Tibial nerve (tissue), 4 donors: ENCODE measurements around the gene MPRIP. TPM values are rescaled to one million over a fixed set of nuclear protein-coding genes. Genes with fewer than 3 reads are reported as not detected.

Experiments used
- DNase-seq, 2 donors: peaks; one replicate each; pipeline ENCODE4 v3.0.0-alpha.2; 2019; ENCODE audit warnings: low spot score in 2 of 2
- H3K27ac ChIP-seq, 4 donors: fragments of 200-600 bp; sonication (generic) in 3 of 4; one replicate each; pipeline ENCODE4 v1.5.1; 2017 to 2019; ENCODE audit warnings: mild to moderate bottlenecking in 1 of 4
- H3K27me3 ChIP-seq, 2 donors: fragments of 200-600 bp; sonication (generic) in 1 of 2; one replicate each; pipeline versions ENCODE4 v1.5.1 to v1.6.0; 2017 to 2019
- H3K36me3 ChIP-seq, 3 donors: fragments of 200-600 bp; sonication (generic); one replicate each; pipeline ENCODE4 v1.5.1; 2018 to 2019
- H3K4me1 ChIP-seq, 4 donors: fragments of 200-600 bp; sonication (generic) in 3 of 4; one replicate each; pipeline ENCODE4 v1.5.1; 2017 to 2019
- H3K4me3 ChIP-seq, 4 donors: fragments of 200-600 bp; sonication (generic) in 3 of 4; one replicate each; pipeline ENCODE4 v1.5.1; 2017 to 2019; ENCODE audit warnings: mild to moderate bottlenecking in 1 of 4, moderate library complexity in 1 of 4
- H3K9me3 ChIP-seq, 4 donors: fragments of 200-600 bp; sonication (generic) in 3 of 4; one replicate each; pipeline ENCODE4 v1.5.1; 2017 to 2019
- CTCF ChIP-seq, 5 experiments: fragments of 200-600 bp in 3 of 5; fragments of 450-650 bp in 2 of 5; sonication (generic) in 3 of 5; IDR thresholded peaks; one replicate each; pipeline ENCODE4 v1.5.1; 2016 to 2019; ENCODE audit warnings: antibody characterized with exemption in 5 of 5, mild to moderate bottlenecking in 3 of 5, moderate library complexity in 2 of 5
- EP300 ChIP-seq, 2 donors: sonication (generic); formaldehyde crosslinking; IDR thresholded peaks; one replicate each; pipeline ENCODE4 v1.6.1; 2017; ENCODE audit warnings: antibody characterized with exemption in 2 of 2, mild to moderate bottlenecking in 1 of 2
- POLR2A ChIP-seq, 2 donors: fragments of 450-650 bp; IDR thresholded peaks; one replicate each; pipeline ENCODE4 v1.6.1; 2017; ENCODE audit warnings: antibody characterized with exemption in 2 of 2, mild to moderate bottlenecking in 2 of 2, moderate library complexity in 2 of 2
- WGBS, 2 donors: methylation state at CpG; one replicate each; pipeline ENCODE4 v1.1.5; 2018; 5-methylcytosine and 5-hydroxymethylcytosine counted together
- total RNA-seq, 4 donors: library from RNA; depleted of rRNA; stranded (reverse); fragments of >200 nt; gene quantifications; one replicate each; pipeline ENCODE4 v1.1.0, GENCODE V29; 2016

Gene MPRIP
- total RNA-seq, 4 donors from 2014 or later = 216 to 291 (median 265) TPM

DNA sequence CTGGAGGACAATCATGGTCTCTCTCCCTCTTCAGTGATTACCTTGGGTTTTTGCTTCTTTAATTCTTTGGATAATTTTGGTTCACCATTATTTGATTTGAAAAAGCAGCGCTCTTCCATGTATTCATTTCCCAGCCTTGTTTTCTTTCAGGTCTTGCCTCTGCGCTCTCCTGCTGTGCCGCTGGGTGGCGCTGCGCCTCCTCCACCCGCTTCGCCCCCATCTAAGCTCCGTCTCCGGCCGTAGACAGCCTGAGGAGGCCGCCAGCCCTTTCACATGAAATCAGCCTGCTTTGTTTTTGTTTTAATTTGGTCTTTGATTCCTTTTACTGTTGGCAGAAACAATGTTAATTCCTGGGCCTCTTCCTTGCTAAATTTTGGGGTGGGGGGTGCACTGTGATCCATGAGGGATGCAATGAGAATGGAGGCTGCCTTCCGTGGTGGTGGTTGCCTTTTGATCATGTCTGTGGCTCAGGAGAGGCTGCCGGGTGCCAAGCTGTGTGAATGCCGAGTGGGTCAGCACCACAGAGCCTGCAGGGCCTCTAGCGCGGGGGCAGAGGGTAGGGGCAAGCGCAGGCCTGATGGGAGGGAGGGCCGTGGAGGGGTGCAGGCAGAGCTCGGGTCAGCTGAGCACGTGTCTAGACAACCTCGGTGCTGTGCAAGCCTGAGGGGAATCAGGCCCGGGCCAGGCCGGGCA lies 99.7 kb downstream of the MPRIP start:
- peaks cover 4 to 99% (median 28%) of the 10 kb centered on the region in 3 donors for H3K36me3 ChIP-seq
- WGBS, 2 donors = 42 to 50% methylated on average over 20 to 23 of the region's 23 CpGs
- peak in 1 of 2 donors; percentile 34 for DNase-seq

GRCh38 chr17:17142556-17142955 lies 100.3 kb downstream of the MPRIP start:
- H3K27ac ChIP-seq = peak overlapping the region in 2 of 4 donors; percentile 17 to 47

More for the DNA sequence above, 99.7 kb downstream of the MPRIP start:
- peak overlapping the region in 2 of 4 donors; percentile 47 to 77 for H3K27ac ChIP-seq
- H3K4me3 ChIP-seq = no peak overlapping the region
- H3K27me3 ChIP-seq = no peaks in the 10 kb centered on the region
- no peaks in the 10 kb centered on the region for H3K9me3 ChIP-seq
- peaks cover 0 to 16% (median 4%) of the 10 kb centered on the region in 4 donors for H3K4me1 ChIP-seq
- TF ChIP-seq POLR2A (IDR thresholded peaks at IDR 0.05) (no peak), EP300 (IDR thresholded peaks at IDR 0.05) (peak in 1 of 2 donors; percentile 35), CTCF (IDR thresholded peaks at IDR 0.05) (peak; percentile 67 to 83 (median 82))

GRCh38 chr17:17143501-17143900 lies 101.2 kb downstream of the MPRIP start:
- H3K4me3 ChIP-seq = no peak overlapping the region
- TF ChIP-seq CTCF (IDR thresholded peaks at IDR 0.05) (no peak), POLR2A (IDR thresholded peaks at IDR 0.05) (no peak), EP300 (IDR thresholded peaks at IDR 0.05) (no peak)
- no peak for DNase-seq
- no peaks in the 10 kb centered on the region for H3K9me3 ChIP-seq
- no peaks in the 10 kb centered on the region for H3K27me3 ChIP-seq
- WGBS, 2 donors = 90 to 93% methylated on average over 16 to 18 of the region's 19 CpGs
- peaks cover 0 to 16% (median 4%) of the 10 kb centered on the region in 4 donors for H3K4me1 ChIP-seq
- no peak overlapping the region for H3K27ac ChIP-seq
- H3K36me3 ChIP-seq = peaks cover 4 to 99% (median 22%) of the 10 kb centered on the region in 3 donors

More at GRCh38 chr17:17142556-17142955, 100.3 kb downstream of the MPRIP start:
- 90 to 96% methylated on average over 8 to 9 of the region's 11 CpGs for WGBS, 2 donors
- Histone ChIP-seq H3K27me3 (no peaks in the 10 kb centered on the region), H3K9me3 (no peaks in the 10 kb centered on the region), H3K4me1 (peaks cover 0 to 16% (median 4%) of the 10 kb centered on the region in 4 donors), H3K4me3 (no peak overlapping the region), H3K36me3 (peaks cover 4 to 99% (median 28%) of the 10 kb centered on the region in 3 donors)
- DNase-seq = no peak
- TF ChIP-seq CTCF (IDR thresholded peaks at IDR 0.05) = no peak

- Histone ChIP-seq H3K36me3 (peaks cover 4 to 95% (median 17%) of the 10 kb centered on the region in 3 donors), H3K4me1 (peaks cover 0 to 16% (median 4%) of the 10 kb centered on the region in 4 donors), H3K27ac (no peak overlapping the region), H3K4me3 (no peak overlapping the region), H3K9me3 (no peaks in the 10 kb centered on the region), H3K27me3 (no peaks in the 10 kb centered on the region)
- TF ChIP-seq POLR2A (IDR thresholded peaks at IDR 0.05) (no peak), EP300 (IDR thresholded peaks at IDR 0.05) (no peak), CTCF (IDR thresholded peaks at IDR 0.05) (no peak)
- no peak for DNase-seq
- WGBS, 2 donors = 93 to 95% methylated on average over 4 of the region's 4 CpGs
Observed at GRCh38 chr17:17144061-17144460, 101.8 kb downstream of the MPRIP start.

DNA sequence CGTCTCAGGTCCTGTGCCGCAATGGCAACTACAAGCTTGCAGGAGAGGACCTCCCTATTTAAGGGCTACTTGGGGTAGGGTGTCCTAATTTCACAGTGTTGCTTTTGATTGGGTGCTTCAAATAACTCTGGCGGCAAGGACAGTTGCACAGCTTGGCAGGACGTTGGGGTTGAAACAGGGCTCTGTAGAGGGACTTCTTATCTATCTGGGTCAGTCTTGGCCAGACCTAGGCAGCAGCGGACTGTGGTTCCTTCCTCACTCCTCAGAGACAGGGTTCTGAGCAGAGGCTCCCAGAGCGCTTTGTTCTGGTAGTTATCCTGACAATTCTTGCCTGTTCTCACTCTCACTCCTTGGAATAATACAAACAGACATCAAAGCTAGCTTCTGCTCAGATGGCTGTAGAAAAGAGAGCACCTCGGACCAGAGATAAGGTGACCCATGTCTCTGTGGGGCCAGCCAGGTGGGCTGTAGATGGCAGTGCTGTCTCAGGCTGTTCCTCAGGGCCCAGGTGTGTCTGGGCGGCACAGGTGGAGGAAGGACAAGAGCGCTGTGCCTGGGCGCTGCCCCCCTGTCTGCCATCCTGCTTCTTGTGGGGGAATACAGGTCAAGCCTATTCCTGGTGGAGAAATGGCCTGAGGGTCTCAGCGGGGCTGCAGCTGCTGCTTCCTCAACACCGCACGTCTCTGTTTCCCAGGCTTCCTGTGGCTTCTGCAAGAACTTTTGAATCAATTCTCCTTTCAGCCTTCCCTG lies 102.8 kb downstream of the MPRIP start:
- H3K27me3 ChIP-seq = no peaks in the 10 kb centered on the region
- TF ChIP-seq CTCF (IDR thresholded peaks at IDR 0.05) (no peak), POLR2A (IDR thresholded peaks at IDR 0.05) (no peak), EP300 (IDR thresholded peaks at IDR 0.05) (no peak)
- H3K4me3 ChIP-seq = no peak overlapping the region
- H3K9me3 ChIP-seq = no peaks in the 10 kb centered on the region
- DNase-seq = no peak
- WGBS, 2 donors = 81 to 82% methylated on average over 11 to 13 of the region's 13 CpGs
- H3K27ac ChIP-seq = no peak overlapping the region
- peaks cover 0 to 16% (median 4%) of the 10 kb centered on the region in 4 donors for H3K4me1 ChIP-seq
- peaks cover 4 to 88% (median 17%) of the 10 kb centered on the region in 3 donors for H3K36me3 ChIP-seq
